Nucleus accumbens (tissue), 56 donors: ENCODE results near the gene MORC1.

Source experiments
- DNase-seq, 56 donors: peaks; one replicate each; lab custom pipeline; 2025; lab: John Stamatoyannopoulos, UW

Gene MORC1

DNA sequence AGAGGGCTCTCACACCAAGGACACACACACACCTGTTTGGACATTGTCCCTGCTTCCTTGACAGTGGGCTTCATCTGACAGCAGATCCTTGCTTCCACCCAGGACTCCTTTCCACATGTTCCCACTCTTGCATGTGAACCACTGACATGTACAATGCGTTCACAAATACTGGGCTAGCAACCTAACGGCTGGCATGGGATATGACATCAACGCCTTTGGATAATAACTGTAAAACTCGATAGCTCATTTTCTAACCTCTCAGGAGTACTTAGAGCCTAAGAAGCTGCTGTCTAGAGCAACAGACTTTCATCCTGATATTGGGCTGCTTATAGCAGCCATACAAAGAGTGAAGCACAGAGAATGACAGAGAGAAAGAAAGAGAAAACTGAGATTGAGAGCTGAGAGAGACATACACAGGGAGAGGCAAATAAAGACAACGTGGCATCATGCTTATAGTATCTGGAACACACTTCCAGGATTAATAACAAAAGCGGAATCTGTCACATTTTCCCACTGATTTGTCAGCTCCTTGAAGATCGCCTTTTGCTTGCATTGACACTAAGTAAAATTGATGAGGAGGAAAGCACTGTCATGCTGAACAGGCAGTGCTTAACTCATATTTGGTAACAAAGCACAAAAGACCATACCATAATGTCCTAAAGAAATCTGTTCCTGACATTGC lies 166.0 kb downstream of the MORC1 start:
- no peak for DNase-seq

DNA sequence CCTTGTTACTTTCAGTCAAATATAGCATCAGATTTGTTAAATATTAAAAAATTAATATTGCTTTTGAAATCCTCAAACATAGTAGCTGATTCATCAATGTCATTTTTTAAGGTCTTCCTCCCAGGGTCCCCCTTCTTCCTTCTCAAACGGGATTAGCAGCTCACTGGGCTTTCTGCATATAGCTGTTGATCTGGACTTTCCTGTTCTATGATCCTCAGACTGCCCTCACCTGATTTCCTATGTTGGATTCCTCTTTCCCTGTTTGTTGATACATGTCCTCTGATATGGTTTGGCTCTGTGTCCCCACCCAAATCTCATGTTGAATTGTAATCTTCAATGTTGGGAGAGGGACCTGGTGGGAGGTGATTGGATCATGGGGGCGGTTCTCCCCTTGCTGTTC lies 170.1 kb downstream of the MORC1 start:
- DNase-seq = no peak

DNA sequence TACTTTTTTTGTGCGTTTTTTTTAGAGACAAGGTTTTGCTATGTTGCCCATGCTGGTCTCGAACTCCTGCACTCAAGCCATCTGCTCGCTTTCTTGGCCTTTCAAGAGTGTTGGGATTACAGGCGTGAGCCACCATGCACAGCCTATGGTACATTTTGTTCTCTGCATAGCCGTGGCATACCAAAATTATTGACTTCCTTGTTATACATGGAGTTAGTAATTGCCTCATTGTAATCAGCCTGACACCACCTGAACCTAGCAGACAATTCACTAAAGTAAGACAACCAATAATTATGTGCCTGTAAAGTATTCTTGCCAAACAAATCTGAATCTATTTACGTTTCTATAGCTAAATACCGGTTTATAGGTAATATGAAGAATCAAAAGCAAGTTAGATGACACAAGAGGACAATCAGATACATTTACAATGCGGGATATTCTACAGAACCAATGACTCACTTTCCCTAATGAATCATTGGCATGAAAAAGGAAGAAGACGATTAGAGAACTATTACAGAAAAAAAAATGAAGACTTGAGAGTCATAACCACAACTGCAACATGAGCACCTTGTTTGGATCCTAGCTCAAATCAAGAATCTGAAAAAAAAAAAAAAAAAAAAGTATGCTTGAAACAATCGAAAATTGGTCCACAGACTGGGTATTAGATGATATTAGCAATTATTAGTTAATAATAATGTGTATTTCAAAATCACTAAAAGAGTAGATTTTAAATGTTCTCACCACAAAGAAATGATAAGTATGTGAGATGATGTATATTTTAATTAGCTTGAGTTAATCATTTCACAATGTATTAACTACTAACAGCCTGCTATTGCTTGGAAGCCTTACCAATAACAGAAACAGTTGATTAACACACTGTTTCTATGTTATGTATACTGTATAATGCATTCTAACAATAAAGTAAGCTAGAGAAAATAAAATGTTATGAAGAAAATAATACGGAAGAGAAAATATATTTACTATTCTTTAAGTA lies 171.3 kb downstream of the MORC1 start:
- no peak for DNase-seq

DNA sequence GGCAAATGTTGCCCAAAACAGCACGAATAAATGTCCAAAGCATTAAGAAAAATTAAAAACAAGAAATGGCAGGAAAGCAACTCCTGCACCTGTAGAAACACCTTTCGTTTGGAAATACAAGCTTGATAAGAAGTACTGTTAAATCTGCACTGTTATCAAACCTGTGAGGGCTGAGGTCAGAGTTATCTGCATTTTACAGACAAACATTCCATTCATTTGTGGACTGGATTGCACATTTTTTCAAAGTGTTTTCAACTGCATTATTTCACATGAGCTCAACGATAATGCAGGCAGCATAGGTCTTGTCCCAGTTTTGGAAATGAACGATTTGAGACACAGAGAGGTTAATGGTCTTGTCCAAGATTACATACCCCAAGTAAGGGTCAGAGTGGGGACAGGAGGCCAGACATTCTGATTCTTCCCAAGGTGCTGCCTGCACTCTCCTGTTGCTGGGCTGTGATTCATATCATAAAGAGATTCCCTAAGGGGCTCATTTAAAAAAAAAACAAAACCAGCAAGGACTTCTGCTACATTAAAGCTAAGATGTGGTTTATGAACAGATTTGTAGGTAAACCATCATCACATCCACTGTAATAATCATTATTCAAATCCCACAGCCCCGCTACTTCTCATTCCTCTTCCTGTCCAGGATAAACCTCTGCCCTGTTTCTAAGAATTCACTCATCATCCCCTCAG lies 177.2 kb downstream of the MORC1 start:
- no peak for DNase-seq

DNA sequence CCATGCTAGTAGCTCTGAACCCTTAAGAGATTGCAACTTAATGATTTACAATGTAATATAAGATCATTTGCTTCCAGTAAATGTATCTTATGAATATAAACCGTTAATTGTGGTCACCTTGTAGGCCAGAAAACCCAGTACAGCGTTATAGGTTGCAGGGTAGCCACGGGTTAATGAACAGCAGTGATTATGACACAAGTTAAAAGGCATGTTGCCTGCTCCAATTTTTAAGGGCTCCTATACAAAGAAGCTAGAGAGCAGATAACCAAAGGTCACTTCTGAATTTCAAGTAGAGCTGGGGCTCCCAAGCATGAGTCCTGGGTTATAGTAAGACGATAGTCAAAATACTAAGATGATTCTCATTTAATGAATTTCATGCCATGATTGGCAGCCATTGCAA lies 177.8 kb downstream of the MORC1 start:
- no peak for DNase-seq

DNA sequence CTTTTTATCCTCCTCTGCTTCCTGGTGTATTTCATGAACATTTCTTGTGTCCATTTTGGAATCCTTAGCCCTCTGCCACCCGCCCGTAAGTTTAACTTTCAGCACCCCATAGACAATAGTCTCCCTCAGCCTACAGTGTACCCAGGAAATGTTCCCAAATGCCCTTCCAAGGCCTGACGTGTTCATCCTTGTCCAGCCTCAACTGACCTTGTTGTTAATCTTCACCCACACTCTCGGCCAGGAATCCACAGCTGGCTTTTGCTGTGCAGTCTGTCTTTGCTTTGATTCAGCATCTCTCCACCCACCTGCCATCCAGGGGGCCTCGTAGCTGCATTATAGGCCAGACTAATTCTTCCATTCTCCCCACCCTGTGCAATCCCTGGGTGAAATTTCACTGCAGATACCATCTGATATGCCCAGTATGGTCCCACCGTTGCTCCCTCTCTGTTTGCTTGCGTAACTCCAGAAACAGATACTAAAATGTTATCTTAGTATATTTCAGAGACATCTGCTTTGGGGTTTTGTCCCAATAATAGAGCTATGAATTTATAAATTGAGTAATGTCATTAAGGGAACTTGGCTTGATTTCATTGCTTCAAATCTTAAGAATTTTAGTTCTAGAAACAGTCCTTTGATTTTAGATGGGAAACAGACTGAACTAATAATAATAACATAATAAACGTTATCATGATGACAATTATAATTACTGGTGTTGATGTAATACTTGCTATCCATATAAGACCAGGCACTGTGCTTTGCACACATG lies 180.8 kb downstream of the MORC1 start:
- DNase-seq = no peak

DNA sequence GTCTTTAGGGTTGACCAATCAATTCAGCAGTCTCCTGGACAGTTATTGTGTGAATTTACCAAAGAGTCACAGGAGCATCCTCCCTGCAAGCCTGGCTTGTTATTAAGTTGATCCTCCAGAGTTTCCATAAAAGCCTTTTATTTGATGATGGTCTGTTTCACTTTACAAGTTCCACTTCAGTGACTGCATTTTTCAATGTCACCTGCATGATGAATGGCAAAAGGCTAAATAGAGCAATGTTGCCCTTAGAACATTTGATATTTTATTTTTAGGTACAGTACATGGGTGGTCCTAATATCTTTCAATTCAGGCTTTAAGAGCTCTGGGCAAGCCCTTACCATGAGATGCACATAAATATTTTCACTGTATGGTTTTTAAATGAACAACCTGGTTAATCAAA lies 186.9 kb downstream of the MORC1 start:
- no peak for DNase-seq

DNA sequence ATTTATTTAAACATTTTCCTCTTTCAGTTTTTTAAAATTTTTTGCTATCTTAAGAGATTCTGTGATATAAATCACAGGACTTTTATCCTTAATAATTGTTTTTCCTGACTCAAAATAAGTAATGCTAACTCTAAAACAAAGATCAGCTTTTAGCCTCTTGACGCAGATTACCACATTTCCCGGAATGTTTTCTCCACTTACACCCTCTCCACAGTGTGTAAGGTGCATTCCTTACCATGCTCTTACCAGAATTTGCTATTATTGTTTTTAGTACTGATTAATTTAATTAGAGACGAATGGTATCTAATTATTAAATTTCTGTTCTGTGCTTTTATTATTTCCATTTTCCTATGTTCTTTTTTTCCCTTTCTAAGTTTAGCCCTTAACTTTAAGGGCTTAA lies 199.1 kb downstream of the MORC1 start:
- DNase-seq = no peak

DNA sequence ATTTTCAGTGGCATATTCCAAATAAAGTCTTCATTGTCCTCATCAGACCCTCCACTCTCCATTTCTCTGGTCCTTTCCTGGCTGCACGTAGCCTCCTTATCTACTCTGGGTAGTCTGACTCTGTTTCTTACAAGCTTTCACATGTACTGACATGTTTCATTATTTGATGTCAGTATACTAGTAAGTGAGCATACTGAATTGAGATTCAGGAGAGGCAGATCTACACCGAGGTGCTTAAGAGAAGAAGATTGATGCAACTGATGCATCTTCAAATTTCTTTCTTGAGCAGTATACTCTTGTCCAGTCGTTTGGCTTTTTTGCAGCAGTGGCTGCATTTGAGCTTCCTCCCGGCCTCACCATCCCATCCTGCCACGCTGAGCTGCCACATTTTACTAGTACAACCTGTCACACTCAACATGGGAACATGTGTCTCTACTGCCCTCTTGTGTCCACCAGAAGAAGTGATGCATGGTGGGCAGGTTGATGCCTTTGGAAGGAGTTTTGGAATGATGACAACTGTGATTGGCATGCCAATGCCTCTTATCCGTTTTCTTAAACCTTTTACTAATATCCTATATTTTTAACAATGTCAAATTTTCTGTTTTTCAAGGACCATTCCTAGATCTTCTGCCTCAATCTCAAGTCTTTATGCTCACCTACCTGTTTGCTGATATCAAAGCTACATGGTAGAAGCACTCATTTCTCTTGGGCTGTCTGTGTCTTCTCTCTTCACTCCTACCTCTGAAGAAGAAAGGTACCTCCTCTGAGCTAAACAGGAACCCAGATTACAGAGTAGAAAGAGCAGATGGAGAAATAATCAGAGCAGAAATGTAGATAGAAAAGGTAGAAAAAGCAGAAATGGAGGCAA lies 202.9 kb downstream of the MORC1 start:
- DNase-seq = peak in 39 of 56 donors; percentile 1 to 63 (median 16)

DNA sequence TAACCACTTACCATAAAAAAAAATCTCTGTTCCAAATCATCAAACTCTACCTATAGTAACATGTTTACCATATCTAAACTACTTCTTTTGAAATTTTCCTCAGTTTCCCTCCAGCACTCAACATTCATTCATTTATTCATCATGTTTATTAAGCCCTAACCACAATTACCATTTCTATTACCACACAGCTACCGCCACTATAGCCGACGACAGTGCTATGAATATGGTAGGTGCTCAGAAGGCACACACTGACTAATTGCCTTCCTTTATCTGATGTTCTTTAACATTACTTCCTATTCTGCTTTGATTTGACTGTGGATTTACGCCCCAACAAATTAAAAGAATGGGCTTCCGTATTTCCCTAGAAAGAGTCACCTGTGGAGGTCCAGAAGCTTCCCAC lies 208.1 kb downstream of the MORC1 start:
- DNase-seq = no peak
